ENCODE results near the gene WWP2. TPM values are rescaled to one million over a fixed set of nuclear protein-coding genes. Genes with fewer than 3 reads are reported as not detected.
"Not testable (repeated sequence)": the region's sequence is repeated elsewhere in the genome, so short reads cannot be mapped to it uniquely, and the experiment has no call there.

Gene WWP2
- total RNA-seq, 1 experiment from 2014 or later = 22.8 TPM

GRCh38 chr16:69784586-69784985, 22.5 kb downstream of the WWP2 start:
- TF ChIP-seq CTCF (IDR thresholded peaks at IDR 0.05) (no peak), TCF7L2 (IDR thresholded peaks at IDR 0.05; ENCODE audit: low read depth, low read length) (no peak), SIN3A (IDR thresholded peaks at IDR 0.05; ENCODE audit: borderline replicate concordance, insufficient read depth, low read depth, low read length) (no peak), REST (IDR thresholded peaks at IDR 0.05; ENCODE audit: insufficient read depth in 1 of 2, low read depth in 2 of 2, low read length in 1 of 2) (no peak), POLR2AphosphoS5 (IDR thresholded peaks at IDR 0.05; ENCODE audit: low read depth, low read length) (no peak)
- Histone ChIP-seq H3K4me3 (ENCODE audit: low read depth in 2 of 2, low read length in 2 of 2) (no peak overlapping the region), H3K27ac (ENCODE audit: low read length) (no peak overlapping the region), H3K27me3 (ENCODE audit: control insufficient read depth, insufficient read depth, low read length) (no peaks in the 10 kb centered on the region), H3K9me3 (ENCODE audit: control insufficient read depth, insufficient read depth, low read depth, low read length) (no peaks in the 10 kb centered on the region), H3K36me3 (ENCODE audit: control insufficient read depth, insufficient read depth, low read length) (no peaks in the 10 kb centered on the region), H3K4me1 (ENCODE audit: control insufficient read depth, insufficient read depth, low read length) (no peaks in the 10 kb centered on the region)
- ChIA-PET POLR2A (no interaction called here), CTCF (no interaction called here)
- no TSS peak for BruUV-seq (replicated peaks)
- ATAC-seq (no peak), DNase-seq (ENCODE audit: low read depth, low spot score) (no peak)
- in situ Hi-C loops (cut with HindIII; ENCODE audit: low pct_unique_long_range_greater_than_20kb, low sequenced_read_pairs) (no loop called here), intact Hi-C loops (cut with micrococcal nuclease; ENCODE audit: unreplicated experiment) (no loop called here)

- no peaks in the 10 kb centered on the region for H3K9me3 ChIP-seq (ENCODE audit: control insufficient read depth, insufficient read depth, low read depth, low read length)
- ATAC-seq (no peak), DNase-seq (ENCODE audit: low read depth, low spot score) (no peak)
- no peak overlapping the region for H3K4me3 ChIP-seq (ENCODE audit: low read depth in 2 of 2, low read length in 2 of 2)
- no peak overlapping the region for H3K27ac ChIP-seq (ENCODE audit: low read length)
- H3K36me3 ChIP-seq (ENCODE audit: control insufficient read depth, insufficient read depth, low read length) = no peaks in the 10 kb centered on the region
- BruUV-seq (replicated peaks) = no TSS peak
- no peaks in the 10 kb centered on the region for H3K27me3 ChIP-seq (ENCODE audit: control insufficient read depth, insufficient read depth, low read length)
- in situ Hi-C loops (cut with HindIII; ENCODE audit: low pct_unique_long_range_greater_than_20kb, low sequenced_read_pairs) = no loop called here
- H3K4me1 ChIP-seq (ENCODE audit: control insufficient read depth, insufficient read depth, low read length) = no peaks in the 10 kb centered on the region
- CTCF ChIA-PET = no interaction called here
- intact Hi-C loops (cut with micrococcal nuclease; ENCODE audit: unreplicated experiment) = no loop called here
- POLR2A ChIA-PET = no interaction called here
- no peak for TF ChIP-seq REST (IDR thresholded peaks at IDR 0.05; ENCODE audit: insufficient read depth in 1 of 2, low read depth in 2 of 2, low read length in 1 of 2)
- no peak for TF ChIP-seq TCF7L2 (IDR thresholded peaks at IDR 0.05; ENCODE audit: low read depth, low read length)
- TF ChIP-seq CTCF (IDR thresholded peaks at IDR 0.05) = no peak
- no peak for TF ChIP-seq SIN3A (IDR thresholded peaks at IDR 0.05; ENCODE audit: borderline replicate concordance, insufficient read depth, low read depth, low read length)
- TF ChIP-seq POLR2AphosphoS5 (IDR thresholded peaks at IDR 0.05; ENCODE audit: low read depth, low read length) = no peak
Measured at GRCh38 chr16:69787883-69788282, 25.8 kb downstream of the WWP2 start.

- H3K4me1 ChIP-seq (ENCODE audit: control insufficient read depth, insufficient read depth, low read length); H3K9me3 ChIP-seq (ENCODE audit: control insufficient read depth, insufficient read depth, low read depth, low read length); POLR2A ChIA-PET; H3K4me3 ChIP-seq (ENCODE audit: low read depth in 2 of 2, low read length in 2 of 2); H3K36me3 ChIP-seq (ENCODE audit: control insufficient read depth, insufficient read depth, low read length); ATAC-seq; BruUV-seq (replicated peaks); intact Hi-C loops (cut with micrococcal nuclease; ENCODE audit: unreplicated experiment); H3K27me3 ChIP-seq (ENCODE audit: control insufficient read depth, insufficient read depth, low read length); H3K27ac ChIP-seq (ENCODE audit: low read length); in situ Hi-C loops (cut with HindIII; ENCODE audit: low pct_unique_long_range_greater_than_20kb, low sequenced_read_pairs); DNase-seq (ENCODE audit: low read depth, low spot score); CTCF ChIA-PET: not testable (repeated sequence)
Measured at GRCh38 chr16:69791391-69791847, 29.3 kb downstream of the WWP2 start.
